Measurements from ENCODE around the gene PARD3B. TPM values are rescaled to one million over a fixed set of nuclear protein-coding genes. Genes with fewer than 3 reads are reported as not detected.

The PARD3B gene
- total and polyA plus RNA-seq, 2 donors (not counting 1 experiment from before 2014, with no cell fraction given): 7.4 to 20.6 TPM

GRCh38 chr2:204898928-204899640 is 353.8 kb downstream of the PARD3B start:
- peak in 1 of 2 donors; percentile 11 for DNase-seq (ENCODE audit: low read depth in 2 of 2)
- no peak overlapping the region for H2AFZ ChIP-seq (ENCODE audit: low read length)
- no peak overlapping the region for H3K4me2 ChIP-seq (ENCODE audit: extremely low read depth, insufficient read depth, low read length)
- H3K9me3 ChIP-seq (ENCODE audit: control insufficient read depth, insufficient read depth, low read depth, low read length): no peaks in the 10 kb centered on the region
- TF ChIP-seq, protein P1, sequence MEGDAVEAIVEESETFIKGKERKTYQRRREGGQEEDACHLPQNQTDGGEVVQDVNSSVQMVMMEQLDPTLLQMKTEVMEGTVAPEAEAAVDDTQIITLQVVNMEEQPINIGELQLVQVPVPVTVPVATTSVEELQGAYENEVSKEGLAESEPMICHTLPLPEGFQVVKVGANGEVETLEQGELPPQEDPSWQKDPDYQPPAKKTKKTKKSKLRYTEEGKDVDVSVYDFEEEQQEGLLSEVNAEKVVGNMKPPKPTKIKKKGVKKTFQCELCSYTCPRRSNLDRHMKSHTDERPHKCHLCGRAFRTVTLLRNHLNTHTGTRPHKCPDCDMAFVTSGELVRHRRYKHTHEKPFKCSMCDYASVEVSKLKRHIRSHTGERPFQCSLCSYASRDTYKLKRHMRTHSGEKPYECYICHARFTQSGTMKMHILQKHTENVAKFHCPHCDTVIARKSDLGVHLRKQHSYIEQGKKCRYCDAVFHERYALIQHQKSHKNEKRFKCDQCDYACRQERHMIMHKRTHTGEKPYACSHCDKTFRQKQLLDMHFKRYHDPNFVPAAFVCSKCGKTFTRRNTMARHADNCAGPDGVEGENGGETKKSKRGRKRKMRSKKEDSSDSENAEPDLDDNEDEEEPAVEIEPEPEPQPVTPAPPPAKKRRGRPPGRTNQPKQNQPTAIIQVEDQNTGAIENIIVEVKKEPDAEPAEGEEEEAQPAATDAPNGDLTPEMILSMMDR (conservative IDR thresholded peaks at IDR 0.05 in 1 of 2, IDR thresholded peaks at IDR 0.05 in 1 of 2; ENCODE audit: low read depth in 1 of 2, low read length in 2 of 2): no peak
- TF ChIP-seq EZH2 (IDR thresholded peaks at IDR 0.05; ENCODE audit: low read length, missing control alignments): no peak
- no peaks in the 10 kb centered on the region for H3K36me3 ChIP-seq (ENCODE audit: control insufficient read depth, insufficient read depth, low read length)
- no peak overlapping the region for H3K4me3 ChIP-seq (replicated peaks in 1 of 4; ENCODE audit: control extremely low read depth in 1 of 4, insufficient read depth in 1 of 4, low read depth in 3 of 4, low read length in 4 of 4)
- no peaks in the 10 kb centered on the region for H4K20me1 ChIP-seq (ENCODE audit: control insufficient read depth, extremely low read depth, insufficient read depth, low read length)
- H3K9ac ChIP-seq (ENCODE audit: insufficient read depth, low read length): no peak overlapping the region
- no peak overlapping the region for H3K27ac ChIP-seq (ENCODE audit: insufficient read depth, low read length)
- no peaks in the 10 kb centered on the region for H3K4me1 ChIP-seq (ENCODE audit: control insufficient read depth, extremely low read depth, insufficient read depth, low read length)
- H3K79me2 ChIP-seq (ENCODE audit: control insufficient read depth, insufficient read depth, low read length): no peaks in the 10 kb centered on the region
- no peaks in the 10 kb centered on the region for H3K27me3 ChIP-seq (ENCODE audit: control insufficient read depth, insufficient read depth, low read length)

GRCh38 chr2:204899983-204900382 is 354.7 kb downstream of the PARD3B start:
- Histone ChIP-seq H3K4me2 (ENCODE audit: extremely low read depth, insufficient read depth, low read length) (no peak overlapping the region), H2AFZ (ENCODE audit: low read length) (no peak overlapping the region), H3K36me3 (ENCODE audit: control insufficient read depth, insufficient read depth, low read length) (no peaks in the 10 kb centered on the region), H3K4me3 (replicated peaks in 1 of 4; ENCODE audit: control extremely low read depth in 1 of 4, insufficient read depth in 1 of 4, low read depth in 3 of 4, low read length in 4 of 4) (no peak overlapping the region), H3K27me3 (ENCODE audit: control insufficient read depth, insufficient read depth, low read length) (no peaks in the 10 kb centered on the region), H3K9me3 (ENCODE audit: control insufficient read depth, insufficient read depth, low read depth, low read length) (no peaks in the 10 kb centered on the region), H3K27ac (ENCODE audit: insufficient read depth, low read length) (no peak overlapping the region), H3K9ac (ENCODE audit: insufficient read depth, low read length) (no peak overlapping the region), H3K4me1 (ENCODE audit: control insufficient read depth, extremely low read depth, insufficient read depth, low read length) (no peaks in the 10 kb centered on the region), H4K20me1 (ENCODE audit: control insufficient read depth, extremely low read depth, insufficient read depth, low read length) (no peaks in the 10 kb centered on the region), H3K79me2 (ENCODE audit: control insufficient read depth, insufficient read depth, low read length) (no peaks in the 10 kb centered on the region)
- TF ChIP-seq EZH2 (IDR thresholded peaks at IDR 0.05; ENCODE audit: low read length, missing control alignments): no peak
- TF ChIP-seq, protein P1 (conservative IDR thresholded peaks at IDR 0.05 in 1 of 2, IDR thresholded peaks at IDR 0.05 in 1 of 2; ENCODE audit: low read depth in 1 of 2, low read length in 2 of 2): no peak
- no peak for DNase-seq (ENCODE audit: low read depth in 2 of 2)

DNA sequence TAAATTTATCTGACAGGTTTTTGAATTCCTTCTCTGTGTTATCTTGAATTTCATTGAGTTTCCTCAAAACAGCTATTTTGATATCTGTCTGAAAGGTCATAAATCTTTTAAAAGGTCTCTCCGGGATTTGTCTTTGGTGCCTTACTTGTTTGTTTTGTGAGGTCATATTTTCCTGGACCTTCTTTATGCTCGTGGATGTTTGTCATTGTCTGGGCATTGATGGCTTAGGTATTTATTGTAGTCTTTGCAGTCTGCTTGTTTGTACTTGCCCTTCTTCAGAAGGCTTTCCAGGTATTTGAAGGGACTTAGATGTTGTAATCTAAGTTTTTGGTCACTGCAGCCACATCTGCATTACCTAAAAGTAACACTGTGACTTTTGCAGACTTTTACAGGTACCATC is 355.2 kb downstream of the PARD3B start:
- no peak overlapping the region for H3K27ac ChIP-seq (ENCODE audit: insufficient read depth, low read length)
- no peak overlapping the region for H3K4me2 ChIP-seq (ENCODE audit: extremely low read depth, insufficient read depth, low read length)
- H3K9ac ChIP-seq (ENCODE audit: insufficient read depth, low read length): no peak overlapping the region
- TF ChIP-seq, protein P1 (conservative IDR thresholded peaks at IDR 0.05 in 1 of 2, IDR thresholded peaks at IDR 0.05 in 1 of 2; ENCODE audit: low read depth in 1 of 2, low read length in 2 of 2): no peak
- no peak for TF ChIP-seq EZH2 (IDR thresholded peaks at IDR 0.05; ENCODE audit: low read length, missing control alignments)
- H3K4me3 ChIP-seq (replicated peaks in 1 of 4; ENCODE audit: control extremely low read depth in 1 of 4, insufficient read depth in 1 of 4, low read depth in 3 of 4, low read length in 4 of 4): no peak overlapping the region
- H2AFZ ChIP-seq (ENCODE audit: low read length): no peak overlapping the region
- H3K4me1 ChIP-seq (ENCODE audit: control insufficient read depth, extremely low read depth, insufficient read depth, low read length): no peaks in the 10 kb centered on the region
- H3K36me3 ChIP-seq (ENCODE audit: control insufficient read depth, insufficient read depth, low read length): no peaks in the 10 kb centered on the region
- H3K79me2 ChIP-seq (ENCODE audit: control insufficient read depth, insufficient read depth, low read length): no peaks in the 10 kb centered on the region
- H4K20me1 ChIP-seq (ENCODE audit: control insufficient read depth, extremely low read depth, insufficient read depth, low read length): no peaks in the 10 kb centered on the region
- DNase-seq (ENCODE audit: low read depth in 2 of 2): no peak
- H3K27me3 ChIP-seq (ENCODE audit: control insufficient read depth, insufficient read depth, low read length): no peaks in the 10 kb centered on the region
- H3K9me3 ChIP-seq (ENCODE audit: control insufficient read depth, insufficient read depth, low read depth, low read length): no peaks in the 10 kb centered on the region

Data from fibroblast of lung (primary cell).